Upper lobe of left lung (tissue), 4 donors: Measurements from ENCODE around the gene ACTL8.

Experiments
- EP300 ChIP-seq, 4 donors: sonication (generic); formaldehyde crosslinking; IDR thresholded peaks; one replicate each; pipeline ENCODE4 v1.5.1; 2017; ENCODE audit warnings: antibody characterized with exemption in 4 of 4, control low read depth in 2 of 4
- TF ChIP-seq, protein P1 (sequence below), 6 experiments: fragments of 450-650 bp in 4 of 6; fragments of 200-600 bp in 2 of 6; sonication (generic) in 2 of 6; IDR thresholded peaks; one replicate each; pipeline ENCODE4 v1.5.1; 2016 to 2019; ENCODE audit warnings: antibody characterized with exemption in 6 of 6

DNA sequence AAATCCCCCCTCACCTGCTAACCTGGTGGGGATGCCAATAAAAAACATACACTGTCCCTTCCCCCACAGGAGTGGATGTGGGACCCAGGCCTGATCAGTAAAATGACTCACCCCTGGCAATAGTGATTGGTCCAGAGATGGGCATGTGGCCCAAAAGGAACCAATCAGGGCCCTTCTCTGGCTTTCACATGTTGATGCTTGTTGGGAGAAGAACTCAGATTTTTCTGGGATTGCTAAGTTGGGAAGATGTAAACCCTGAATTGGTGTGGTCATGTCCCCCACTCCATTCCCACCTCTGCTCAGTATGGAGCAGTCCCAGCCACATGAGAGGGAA, 43.6 kb upstream of the ACTL8 start:
- TF ChIP-seq, protein P1, sequence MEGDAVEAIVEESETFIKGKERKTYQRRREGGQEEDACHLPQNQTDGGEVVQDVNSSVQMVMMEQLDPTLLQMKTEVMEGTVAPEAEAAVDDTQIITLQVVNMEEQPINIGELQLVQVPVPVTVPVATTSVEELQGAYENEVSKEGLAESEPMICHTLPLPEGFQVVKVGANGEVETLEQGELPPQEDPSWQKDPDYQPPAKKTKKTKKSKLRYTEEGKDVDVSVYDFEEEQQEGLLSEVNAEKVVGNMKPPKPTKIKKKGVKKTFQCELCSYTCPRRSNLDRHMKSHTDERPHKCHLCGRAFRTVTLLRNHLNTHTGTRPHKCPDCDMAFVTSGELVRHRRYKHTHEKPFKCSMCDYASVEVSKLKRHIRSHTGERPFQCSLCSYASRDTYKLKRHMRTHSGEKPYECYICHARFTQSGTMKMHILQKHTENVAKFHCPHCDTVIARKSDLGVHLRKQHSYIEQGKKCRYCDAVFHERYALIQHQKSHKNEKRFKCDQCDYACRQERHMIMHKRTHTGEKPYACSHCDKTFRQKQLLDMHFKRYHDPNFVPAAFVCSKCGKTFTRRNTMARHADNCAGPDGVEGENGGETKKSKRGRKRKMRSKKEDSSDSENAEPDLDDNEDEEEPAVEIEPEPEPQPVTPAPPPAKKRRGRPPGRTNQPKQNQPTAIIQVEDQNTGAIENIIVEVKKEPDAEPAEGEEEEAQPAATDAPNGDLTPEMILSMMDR (IDR thresholded peaks at IDR 0.05): no peak
- TF ChIP-seq EP300 (IDR thresholded peaks at IDR 0.05): no peak
